ENCODE results near the gene POLR2J2. TPM values are rescaled to one million over a fixed set of nuclear protein-coding genes. Genes with fewer than 3 reads are reported as not detected.
"Not testable (repeated sequence)": the region's sequence is repeated elsewhere in the genome, so short reads cannot be mapped to it uniquely, and the experiment has no call there.

The POLR2J2 gene
- total and polyA plus RNA-seq, 10 of the 15 experiments (the other 5 are each of a cell fraction or from before 2014, with no cell fraction given), result 0.80 to 16.3 (median 6.6) TPM

GRCh38 chr7:102634299-102634698 lies 37.2 kb downstream of the POLR2J2 start:
- not testable (repeated sequence) for FAIRE-seq

GRCh38 chr7:102630622-102631021 lies 40.8 kb downstream of the POLR2J2 start:
- DNase-seq (ENCODE audit: low read depth, low spot score); H3K79me2 ChIP-seq (ENCODE audit: control insufficient read depth, insufficient read depth, low read length); in situ Hi-C loops (cut with MboI); intact Hi-C loops (cut with micrococcal nuclease; ENCODE audit: unreplicated experiment); H3K27ac ChIP-seq (ENCODE audit: control insufficient read depth, insufficient read depth); BruUV-seq (replicated peaks); H2AFZ ChIP-seq (ENCODE audit: control insufficient read depth, low read depth, low read length); RAD21 ChIA-PET (ENCODE audit: unreplicated experiment); POLR2A ChIA-PET; H3K4me2 ChIP-seq (ENCODE audit: control insufficient read depth, insufficient read depth); H3K4me3 ChIP-seq; CTCF ChIA-PET; FAIRE-seq; ATAC-seq; H3K9me3 ChIP-seq (replicated peaks; ENCODE audit: control insufficient read depth, insufficient read depth, low read length); H3K27me3 ChIP-seq (replicated peaks in 1 of 2; ENCODE audit: control insufficient read depth in 2 of 2, insufficient read depth in 2 of 2, low read length in 1 of 2); H3K4me1 ChIP-seq (ENCODE audit: control insufficient read depth, insufficient read depth, low read length); H4K20me1 ChIP-seq (ENCODE audit: control insufficient read depth, insufficient read depth); SMC1A ChIA-PET (ENCODE audit: uncharacterized antibody, unreplicated experiment); H3K36me3 ChIP-seq (ENCODE audit: control insufficient read depth in 2 of 2, insufficient read depth in 2 of 2, low read length in 1 of 2); H3K9ac ChIP-seq (ENCODE audit: control insufficient read depth, insufficient read depth, low read length): not testable (repeated sequence)
- WGBS (ENCODE audit: insufficient coverage, insufficient replicate concordance, low lambda C conversion rate, missing lambda C conversion rate), result 83% methylated on average over 7 of the region's 9 CpGs

More at GRCh38 chr7:102634299-102634698, 37.2 kb downstream of the POLR2J2 start:
- H3K79me2 ChIP-seq (ENCODE audit: control insufficient read depth, insufficient read depth, low read length); H3K27ac ChIP-seq (ENCODE audit: control insufficient read depth, insufficient read depth); ATAC-seq; H3K36me3 ChIP-seq (ENCODE audit: control insufficient read depth in 2 of 2, insufficient read depth in 2 of 2, low read length in 1 of 2); H3K27me3 ChIP-seq (replicated peaks in 1 of 2; ENCODE audit: control insufficient read depth in 2 of 2, insufficient read depth in 2 of 2, low read length in 1 of 2); DNase-seq (ENCODE audit: low read depth, low spot score); H3K4me3 ChIP-seq; H3K9me3 ChIP-seq (replicated peaks; ENCODE audit: control insufficient read depth, insufficient read depth, low read length); H3K9ac ChIP-seq (ENCODE audit: control insufficient read depth, insufficient read depth, low read length); H2AFZ ChIP-seq (ENCODE audit: control insufficient read depth, low read depth, low read length); SMC1A ChIA-PET (ENCODE audit: uncharacterized antibody, unreplicated experiment); H3K4me1 ChIP-seq (ENCODE audit: control insufficient read depth, insufficient read depth, low read length); H3K4me2 ChIP-seq (ENCODE audit: control insufficient read depth, insufficient read depth); intact Hi-C loops (cut with micrococcal nuclease; ENCODE audit: unreplicated experiment); RAD21 ChIA-PET (ENCODE audit: unreplicated experiment); POLR2A ChIA-PET; in situ Hi-C loops (cut with MboI); H4K20me1 ChIP-seq (ENCODE audit: control insufficient read depth, insufficient read depth); CTCF ChIA-PET: not testable (repeated sequence)
- 81% methylated on average over 4 of the region's 6 CpGs for WGBS (ENCODE audit: insufficient coverage, insufficient replicate concordance, low lambda C conversion rate, missing lambda C conversion rate)
- TSS peak; percentile 48 for BruUV-seq (replicated peaks)

- CTCF ChIA-PET, result not testable (repeated sequence)
These were observed 44.1 kb downstream of the POLR2J2 start for GRCh38 chr7:102627271-102627904.

GRCh38 chr7:102618122-102618521 lies 53.3 kb downstream of the POLR2J2 start:
- in situ Hi-C loops (cut with MboI); BruUV-seq (replicated peaks); POLR2A ChIA-PET; ATAC-seq; H3K9me3 ChIP-seq (replicated peaks; ENCODE audit: control insufficient read depth, insufficient read depth, low read length); CTCF ChIA-PET; FAIRE-seq; H3K36me3 ChIP-seq (ENCODE audit: control insufficient read depth in 2 of 2, insufficient read depth in 2 of 2, low read length in 1 of 2); H3K4me1 ChIP-seq (ENCODE audit: control insufficient read depth, insufficient read depth, low read length); DNase-seq (ENCODE audit: low read depth, low spot score); H2AFZ ChIP-seq (ENCODE audit: control insufficient read depth, low read depth, low read length); H3K9ac ChIP-seq (ENCODE audit: control insufficient read depth, insufficient read depth, low read length); H4K20me1 ChIP-seq (ENCODE audit: control insufficient read depth, insufficient read depth); H3K27ac ChIP-seq (ENCODE audit: control insufficient read depth, insufficient read depth); intact Hi-C loops (cut with micrococcal nuclease; ENCODE audit: unreplicated experiment); H3K79me2 ChIP-seq (ENCODE audit: control insufficient read depth, insufficient read depth, low read length); RAD21 ChIA-PET (ENCODE audit: unreplicated experiment); H3K4me2 ChIP-seq (ENCODE audit: control insufficient read depth, insufficient read depth); H3K4me3 ChIP-seq; SMC1A ChIA-PET (ENCODE audit: uncharacterized antibody, unreplicated experiment); H3K27me3 ChIP-seq (replicated peaks in 1 of 2; ENCODE audit: control insufficient read depth in 2 of 2, insufficient read depth in 2 of 2, low read length in 1 of 2): not testable (repeated sequence)
- WGBS (ENCODE audit: insufficient coverage, insufficient replicate concordance, low lambda C conversion rate, missing lambda C conversion rate), result 68% methylated on average over 3 of the region's 8 CpGs

More at GRCh38 chr7:102627271-102627904, 44.1 kb downstream of the POLR2J2 start:
- RAD21 ChIA-PET (ENCODE audit: unreplicated experiment); H3K27ac ChIP-seq (ENCODE audit: control insufficient read depth, insufficient read depth); DNase-seq (ENCODE audit: low read depth, low spot score); in situ Hi-C loops (cut with MboI); H3K79me2 ChIP-seq (ENCODE audit: control insufficient read depth, insufficient read depth, low read length); intact Hi-C loops (cut with micrococcal nuclease; ENCODE audit: unreplicated experiment); ATAC-seq; H4K20me1 ChIP-seq (ENCODE audit: control insufficient read depth, insufficient read depth); H2AFZ ChIP-seq (ENCODE audit: control insufficient read depth, low read depth, low read length); SMC1A ChIA-PET (ENCODE audit: uncharacterized antibody, unreplicated experiment); H3K4me1 ChIP-seq (ENCODE audit: control insufficient read depth, insufficient read depth, low read length); H3K9ac ChIP-seq (ENCODE audit: control insufficient read depth, insufficient read depth, low read length); H3K4me2 ChIP-seq (ENCODE audit: control insufficient read depth, insufficient read depth); H3K27me3 ChIP-seq (replicated peaks in 1 of 2; ENCODE audit: control insufficient read depth in 2 of 2, insufficient read depth in 2 of 2, low read length in 1 of 2); H3K4me3 ChIP-seq; H3K9me3 ChIP-seq (replicated peaks; ENCODE audit: control insufficient read depth, insufficient read depth, low read length); FAIRE-seq; BruUV-seq (replicated peaks); POLR2A ChIA-PET; H3K36me3 ChIP-seq (ENCODE audit: control insufficient read depth in 2 of 2, insufficient read depth in 2 of 2, low read length in 1 of 2): not testable (repeated sequence)
- no CpG with 5 or more reads among the region's 8 CpGs for WGBS (ENCODE audit: insufficient coverage, insufficient replicate concordance, low lambda C conversion rate, missing lambda C conversion rate)
